AG04450 (cell line): ENCODE measurements around the gene GTF2E1. TPM values are rescaled to one million over a fixed set of nuclear protein-coding genes. Genes with fewer than 3 reads are reported as not detected.
A peak's percentile ranks its signal among the peaks of the same experiment; 100 is the strongest.

Source experiments
- CTCF ChIA-PET: fragments of 300-600, 350-600 bp; formaldehyde crosslinking; extraction: SDS; loops from one replicate; lab custom pipeline; 2022; ENCODE audit warnings: antibody characterized with exemption, inconsistent platforms; lab: Charles Lee
- POLR2A ChIA-PET: fragments of 350-600 bp; formaldehyde crosslinking; extraction: SDS; loops from one replicate; lab custom pipeline; 2021; ENCODE audit warnings: antibody characterized with exemption, inconsistent platforms; lab: Yijun Ruan, JAX
- DNase-seq: peaks from one replicate; pipeline ENCODE4 v3.0.0-alpha.2; 2011; ENCODE audit warnings: low read depth, low spot score
- H3K27ac ChIP-seq: one replicate; pipeline ENCODE4 v1.5.1; 2012; ENCODE audit warnings: low read depth, low read length, control low read depth
- H3K27me3 ChIP-seq: one replicate; pipeline ENCODE4 v1.6.0; 2012; ENCODE audit warnings: low read length; ENCODE audit not compliant: control insufficient read depth, insufficient read depth
- H3K4me3 ChIP-seq: 2 replicates; pipeline ENCODE4 v1.5.1; 2011; ENCODE audit warnings: mild to moderate bottlenecking, low read depth, low read length, control low read depth
- H3K9me3 ChIP-seq: 2 replicates; pipeline ENCODE4 v1.5.1; 2012; ENCODE audit warnings: low read length; ENCODE audit not compliant: control insufficient read depth, insufficient read depth
- polyA plus RNA-seq: library from polyadenylated mRNA; depleted of rRNA; stranded (reverse); fragments of >200 nt; gene quantifications from 2 replicates; pipeline ENCODE4 v1.2.3, GENCODE V29; 2011
- TF ChIP-seq, protein P1 (sequence below): IDR thresholded peaks from 2 replicates; pipeline ENCODE4 v1.5.1; 2011; ENCODE audit warnings: low read depth, low read length, control low read depth, inconsistent platforms

GTF2E1 gene
- polyA plus RNA-seq, 1 experiment, result 15.5 TPM

GRCh38 chr3:120793601-120794000 lies 51.1 kb downstream of the GTF2E1 start:
- POLR2A ChIA-PET, result no interaction called here
- H3K4me3 ChIP-seq, result no peak overlapping the region
- no peaks in the 10 kb centered on the region for H3K27me3 ChIP-seq
- DNase-seq, result no peak
- no peak overlapping the region for H3K27ac ChIP-seq
- no peaks in the 10 kb centered on the region for H3K9me3 ChIP-seq
- CTCF ChIA-PET, result interaction anchor here (0.7 to 5.2 kb wide), 10 partner anchors 9 to 880 kb away, joined by 4 to 149 read pairs (median 28); partner anchors contain the start of genes GTF2E1, NDUFB4 and RABL3
- TF ChIP-seq, protein P1, sequence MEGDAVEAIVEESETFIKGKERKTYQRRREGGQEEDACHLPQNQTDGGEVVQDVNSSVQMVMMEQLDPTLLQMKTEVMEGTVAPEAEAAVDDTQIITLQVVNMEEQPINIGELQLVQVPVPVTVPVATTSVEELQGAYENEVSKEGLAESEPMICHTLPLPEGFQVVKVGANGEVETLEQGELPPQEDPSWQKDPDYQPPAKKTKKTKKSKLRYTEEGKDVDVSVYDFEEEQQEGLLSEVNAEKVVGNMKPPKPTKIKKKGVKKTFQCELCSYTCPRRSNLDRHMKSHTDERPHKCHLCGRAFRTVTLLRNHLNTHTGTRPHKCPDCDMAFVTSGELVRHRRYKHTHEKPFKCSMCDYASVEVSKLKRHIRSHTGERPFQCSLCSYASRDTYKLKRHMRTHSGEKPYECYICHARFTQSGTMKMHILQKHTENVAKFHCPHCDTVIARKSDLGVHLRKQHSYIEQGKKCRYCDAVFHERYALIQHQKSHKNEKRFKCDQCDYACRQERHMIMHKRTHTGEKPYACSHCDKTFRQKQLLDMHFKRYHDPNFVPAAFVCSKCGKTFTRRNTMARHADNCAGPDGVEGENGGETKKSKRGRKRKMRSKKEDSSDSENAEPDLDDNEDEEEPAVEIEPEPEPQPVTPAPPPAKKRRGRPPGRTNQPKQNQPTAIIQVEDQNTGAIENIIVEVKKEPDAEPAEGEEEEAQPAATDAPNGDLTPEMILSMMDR, result no peak

DNA sequence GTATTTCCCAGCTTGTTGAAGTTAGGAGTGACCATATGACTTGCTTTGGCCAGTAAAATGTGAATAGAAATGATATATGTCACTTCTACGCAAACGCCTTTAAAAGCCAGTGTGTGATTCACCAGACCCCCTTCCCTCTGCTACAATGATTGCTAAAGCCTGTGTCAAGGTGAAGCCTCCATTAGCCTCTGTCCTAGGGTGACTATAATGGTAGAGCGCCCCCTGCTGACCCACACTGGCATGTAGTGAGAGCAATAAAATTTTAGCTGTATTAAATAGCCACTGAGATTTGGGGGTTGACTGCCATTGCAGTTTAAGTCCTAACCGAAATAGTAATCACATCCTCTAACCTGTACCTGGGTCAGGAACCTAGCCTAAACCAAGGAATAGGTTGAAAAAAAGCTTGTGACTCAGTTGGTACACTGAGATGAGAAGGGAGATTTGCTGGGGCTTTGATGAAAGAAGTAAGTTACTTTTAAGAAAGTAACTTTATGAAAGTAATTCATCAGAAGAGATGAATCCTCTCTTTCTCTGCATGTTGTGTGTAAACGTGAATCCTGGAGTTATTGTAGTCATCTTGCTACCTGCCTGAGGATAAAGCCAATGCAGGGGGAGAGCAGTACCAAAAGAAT lies 52.6 kb downstream of the GTF2E1 start:
- H3K27me3 ChIP-seq, result no peaks in the 10 kb centered on the region
- H3K9me3 ChIP-seq, result no peaks in the 10 kb centered on the region
- TF ChIP-seq, protein P1, result peak; percentile 83
- H3K27ac ChIP-seq, result no peak overlapping the region
- ChIA-PET CTCF (interaction anchor here (0.5 to 5.2 kb wide), 61 partner anchors 10 to 1290 kb away, joined by 3 to 149 read pairs (median 5); partner anchors contain the start of genes GTF2E1, NDUFB4 and RABL3), POLR2A (interaction anchor here (1.0 to 1.3 kb wide), 2 partner anchors 199 to 236 kb away, joined by 3 to 4 read pairs; partner anchors contain the start of gene NDUFB4)
- DNase-seq, result peak; percentile 42
- no peak overlapping the region for H3K4me3 ChIP-seq

DNA sequence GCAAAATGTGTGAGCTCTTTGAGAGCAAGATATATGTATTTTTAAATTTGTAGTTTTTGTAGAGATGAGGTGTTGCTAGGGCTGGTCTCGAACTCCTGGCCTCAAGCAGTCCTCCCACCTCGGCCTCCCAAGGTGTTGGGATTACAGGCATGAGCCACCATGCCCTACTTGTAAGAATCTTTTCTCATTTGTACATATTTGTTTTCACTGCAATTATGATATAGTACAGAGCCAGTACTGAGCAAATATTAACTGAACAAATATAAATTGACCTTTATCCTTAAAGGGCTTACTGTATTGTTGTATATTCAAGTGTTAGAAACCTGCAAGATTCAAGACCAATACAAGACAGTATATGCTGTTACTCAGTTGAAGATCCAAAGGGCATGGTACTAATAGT lies 53.4 kb downstream of the GTF2E1 start:
- Histone ChIP-seq H3K9me3 (no peaks in the 10 kb centered on the region), H3K27me3 (no peaks in the 10 kb centered on the region), H3K27ac (no peak overlapping the region), H3K4me3 (no peak overlapping the region)
- ChIA-PET POLR2A (no interaction called here), CTCF (interaction anchor here (0.5 to 5.2 kb wide), 21 partner anchors 9 to 888 kb away, joined by 3 to 149 read pairs (median 7); no protein-coding TSS in a partner anchor)
- DNase-seq, result no peak
- TF ChIP-seq, protein P1, result no peak

DNA sequence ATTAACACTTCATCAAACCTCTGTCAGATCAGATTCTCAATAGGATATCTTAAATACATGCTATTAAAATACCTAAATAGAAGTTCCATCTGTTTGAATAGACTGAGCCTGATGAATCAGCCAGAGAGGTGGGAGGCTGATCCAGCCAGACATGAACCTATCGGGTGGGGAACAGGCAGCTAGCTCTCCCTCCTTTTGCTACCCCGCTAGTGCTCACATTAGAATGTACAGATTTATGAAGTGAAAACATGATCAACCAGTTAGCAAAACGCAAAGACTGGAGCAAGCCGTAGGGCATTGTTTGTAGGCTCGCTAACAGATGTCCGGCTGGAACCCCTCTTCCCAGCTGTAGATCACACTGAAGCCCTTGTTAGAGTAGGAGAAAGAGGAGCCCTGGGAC lies 54.4 kb downstream of the GTF2E1 start:
- H3K9me3 ChIP-seq, result no peaks in the 10 kb centered on the region
- no peaks in the 10 kb centered on the region for H3K27me3 ChIP-seq
- H3K27ac ChIP-seq, result no peak overlapping the region
- H3K4me3 ChIP-seq, result no peak overlapping the region
- TF ChIP-seq, protein P1, result no peak
- DNase-seq, result no peak
- CTCF ChIA-PET, result interaction anchor here (1.0 to 3.8 kb wide), 4 partner anchors 11 to 238 kb away, joined by 3 to 21 read pairs (median 6); no protein-coding TSS in a partner anchor
- POLR2A ChIA-PET, result no interaction called here

DNA sequence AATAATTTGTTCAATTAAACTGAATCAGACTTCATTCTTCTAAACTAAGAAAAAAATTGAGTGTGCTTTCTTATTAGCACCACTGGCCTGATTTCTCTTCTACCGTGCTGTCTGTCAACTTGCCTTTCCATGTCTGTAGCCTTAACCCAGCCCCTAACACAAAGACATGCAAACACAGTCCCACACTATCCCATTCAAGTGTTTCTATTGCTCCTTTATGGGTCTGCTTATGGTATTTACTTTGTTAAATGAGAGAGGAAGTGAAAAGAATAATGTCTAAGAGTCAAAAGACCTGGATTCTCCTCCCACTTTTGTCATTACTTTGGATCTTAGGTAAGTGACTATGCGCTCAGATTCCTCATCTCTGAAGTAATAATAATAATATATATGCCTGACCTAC lies 55.3 kb downstream of the GTF2E1 start:
- H3K27me3 ChIP-seq, result no peaks in the 10 kb centered on the region

More for the DNA sequence above, 55.3 kb downstream of the GTF2E1 start:
- Histone ChIP-seq H3K27ac (no peak overlapping the region), H3K4me3 (no peak overlapping the region), H3K9me3 (no peaks in the 10 kb centered on the region)
- POLR2A ChIA-PET, result no interaction called here
- CTCF ChIA-PET, result interaction anchor here (1.0 to 3.8 kb wide), 4 partner anchors 12 to 239 kb away, joined by 3 to 21 read pairs (median 6); no protein-coding TSS in a partner anchor
- TF ChIP-seq, protein P1, result no peak
- no peak for DNase-seq
